Panc1 (cell line): ENCODE measurements around the gene CIB4. TPM values are rescaled to one million over a fixed set of nuclear protein-coding genes. Genes with fewer than 3 reads are reported as not detected.

Experiments used
- ATAC-seq: fragments of 200-7000 bp; cut with Tn5 transposase; 2 replicates; pipeline ENCODE4 v1.9.1; 2020; ENCODE audit warnings: mild to moderate bottlenecking, moderate library complexity
- BruUV-seq: library from RNA; stranded (reverse); fragments of 400-500 nt; replicated peaks from 2 replicates; lab custom pipeline; 2021; lab: Mats Ljungman, UMichigan
- CTCF ChIA-PET: fragments of 300-600 bp; sonication (Branson Sonifier 250); formaldehyde crosslinking; loops from one replicate; lab custom pipeline; 2022; ENCODE audit warnings: antibody characterized with exemption; lab: Charles Lee
- POLR2A ChIA-PET: fragments of 300-600 bp; sonication (Branson Sonifier 250); formaldehyde crosslinking; loops from one replicate; lab custom pipeline; 2022; ENCODE audit warnings: antibody characterized with exemption; lab: Charles Lee
- DNase-seq: peaks from one replicate; pipeline ENCODE4 v3.0.0-alpha.2; 2010; ENCODE audit warnings: low read depth, low spot score
- H3K27ac ChIP-seq: 2 replicates; pipeline ENCODE4 v1.5.1; 2011; ENCODE audit warnings: mild to moderate bottlenecking, low read length, inconsistent platforms
- H3K27me3 ChIP-seq: fragments of 200-500 bp; sonication (Bioruptor generic); 2 replicates; pipeline ENCODE4 v1.6.0; 2014; ENCODE audit warnings: low read length, inconsistent platforms; ENCODE audit not compliant: control insufficient read depth, insufficient read depth
- H3K36me3 ChIP-seq: fragments of 200-500 bp; sonication (Bioruptor generic); 2 replicates; pipeline ENCODE4 v1.5.1; 2014; ENCODE audit warnings: inconsistent platforms, mild to moderate bottlenecking, low read length, moderate library complexity; ENCODE audit not compliant: control insufficient read depth, insufficient read depth
- H3K4me1 ChIP-seq: 2 replicates; pipeline ENCODE4 v1.5.1; 2011; ENCODE audit warnings: inconsistent platforms, mild to moderate bottlenecking, low read length, moderate library complexity; ENCODE audit not compliant: control insufficient read depth, insufficient read depth
- H3K4me3 ChIP-seq, 2 experiments: 2 replicates each; pipeline ENCODE4 v1.5.1; 2011 to 2012; ENCODE audit warnings: low read depth in 2 of 2, low read length in 2 of 2, mild to moderate bottlenecking in 2 of 2, inconsistent platforms in 1 of 2, moderate library complexity in 1 of 2
- H3K9me3 ChIP-seq: fragments of 200-500 bp; sonication (Bioruptor generic); 2 replicates; pipeline ENCODE4 v1.5.1; 2014; ENCODE audit warnings: low read depth, mild to moderate bottlenecking, inconsistent platforms, low read length, moderate library complexity; ENCODE audit not compliant: control insufficient read depth, insufficient read depth
- CTCF ChIP-seq: fragments of 450-650 bp; IDR thresholded peaks from 2 replicates; pipeline ENCODE4 v1.5.1; 2017; ENCODE audit warnings: mild to moderate bottlenecking
- POLR2AphosphoS5 ChIP-seq: IDR thresholded peaks from 2 replicates; pipeline ENCODE4 v1.6.1; 2012; ENCODE audit warnings: mild to moderate bottlenecking, low read depth, low read length, moderate library complexity
- REST ChIP-seq, 2 experiments: IDR thresholded peaks; 2 replicates each; pipeline ENCODE4 v1.6.1; 2011 to 2012; ENCODE audit warnings: low read depth in 2 of 2, control low read depth in 1 of 2, low read length in 1 of 2, mild to moderate bottlenecking in 1 of 2, moderate library complexity in 1 of 2; ENCODE audit not compliant: insufficient read depth in 1 of 2
- SIN3A ChIP-seq: IDR thresholded peaks from 2 replicates; pipeline ENCODE4 v1.6.1; 2012; ENCODE audit warnings: low read depth, mild to moderate bottlenecking, low read length, moderate library complexity, borderline replicate concordance; ENCODE audit not compliant: insufficient read depth
- TCF7L2 ChIP-seq: IDR thresholded peaks from 2 replicates; pipeline ENCODE4 v1.6.1; 2011; ENCODE audit warnings: mild to moderate bottlenecking, low read depth, low read length, inconsistent platforms
- in situ Hi-C: cut with HindIII; loops from 2 replicates; pipeline ENCODE4 v1.10.0; 2016; ENCODE audit warnings: low sequenced_read_pairs, low pct_unique_long_range_greater_than_20kb
- intact Hi-C: fragments of 100-400 bp; cut with micrococcal nuclease; formaldehyde crosslinking; loops from one replicate; pipeline ENCODE4 v1.10.0; 2022; ENCODE audit not compliant: unreplicated experiment
- total RNA-seq: library from RNA; stranded (reverse); gene quantifications from one replicate; pipeline ENCODE4 v1.2.1, GENCODE V29; 2021; ENCODE audit not compliant: unreplicated experiment

Gene CIB4
- total RNA-seq, 1 experiment from 2014 or later = 0.33 TPM

- ChIA-PET POLR2A (no interaction called here), CTCF (no interaction called here)
- Histone ChIP-seq H3K4me1 (no peaks in the 10 kb centered on the region; the same call in 1 of the 2 replicates), H3K27ac (no peak overlapping the region), H3K4me3 (no peak overlapping the region), H3K27me3 (peaks cover 2% of the 10 kb centered on the region), H3K9me3 (no peaks in the 10 kb centered on the region), H3K36me3 (no peaks in the 10 kb centered on the region)
- no TSS peak for BruUV-seq
- DNase-seq = no peak
- TF ChIP-seq TCF7L2 (no peak), POLR2AphosphoS5 (no peak), REST (IDR thresholded peaks at IDR 0.05; ENCODE audit: insufficient read depth in 1 of 2, low read depth in 2 of 2, low read length in 1 of 2) (no peak), SIN3A (no peak), CTCF (no peak)
- no peak for ATAC-seq
- intact Hi-C loops = no loop called here
- in situ Hi-C loops = no loop called here
These were observed 61.0 kb downstream of the CIB4 start for GRCh38 chr2:26580151-26580550.

- ChIA-PET POLR2A (no interaction called here), CTCF (no interaction called here)
- Histone ChIP-seq H3K36me3 (no peaks in the 10 kb centered on the region), H3K4me1 (no peaks in the 10 kb centered on the region; the same call in 1 of the 2 replicates), H3K27me3 (peaks cover 2% of the 10 kb centered on the region), H3K4me3 (no peak overlapping the region), H3K27ac (no peak overlapping the region), H3K9me3 (no peaks in the 10 kb centered on the region)
- DNase-seq (no peak), ATAC-seq (no peak)
- no TSS peak for BruUV-seq
- in situ Hi-C loops = no loop called here
- intact Hi-C loops = loop anchor here (5.0 to 10.0 kb wide), 2 partner anchors 107 to 175 kb away; partner anchors contain the start of gene DRC1
- TF ChIP-seq TCF7L2 (no peak), POLR2AphosphoS5 (no peak), REST (IDR thresholded peaks at IDR 0.05; ENCODE audit: insufficient read depth in 1 of 2, low read depth in 2 of 2, low read length in 1 of 2) (no peak), CTCF (no peak), SIN3A (no peak)
These were observed 61.5 kb downstream of the CIB4 start for GRCh38 chr2:26579723-26580040.
